NCI-H446 (cell line): ENCODE measurements around the gene SNX18.
A peak's percentile ranks its signal among the peaks of the same experiment; 100 is the strongest.
"Not testable (repeated sequence)": the region's sequence is repeated elsewhere in the genome, so short reads cannot be mapped to it uniquely, and the experiment has no call there.

Experiments used
- DNase-seq, 2 experiments: peaks; one replicate each; lab custom pipeline; 2025; lab: John Stamatoyannopoulos, UW

Gene SNX18, protein sequence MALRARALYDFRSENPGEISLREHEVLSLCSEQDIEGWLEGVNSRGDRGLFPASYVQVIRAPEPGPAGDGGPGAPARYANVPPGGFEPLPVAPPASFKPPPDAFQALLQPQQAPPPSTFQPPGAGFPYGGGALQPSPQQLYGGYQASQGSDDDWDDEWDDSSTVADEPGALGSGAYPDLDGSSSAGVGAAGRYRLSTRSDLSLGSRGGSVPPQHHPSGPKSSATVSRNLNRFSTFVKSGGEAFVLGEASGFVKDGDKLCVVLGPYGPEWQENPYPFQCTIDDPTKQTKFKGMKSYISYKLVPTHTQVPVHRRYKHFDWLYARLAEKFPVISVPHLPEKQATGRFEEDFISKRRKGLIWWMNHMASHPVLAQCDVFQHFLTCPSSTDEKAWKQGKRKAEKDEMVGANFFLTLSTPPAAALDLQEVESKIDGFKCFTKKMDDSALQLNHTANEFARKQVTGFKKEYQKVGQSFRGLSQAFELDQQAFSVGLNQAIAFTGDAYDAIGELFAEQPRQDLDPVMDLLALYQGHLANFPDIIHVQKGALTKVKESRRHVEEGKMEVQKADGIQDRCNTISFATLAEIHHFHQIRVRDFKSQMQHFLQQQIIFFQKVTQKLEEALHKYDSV

DNA sequence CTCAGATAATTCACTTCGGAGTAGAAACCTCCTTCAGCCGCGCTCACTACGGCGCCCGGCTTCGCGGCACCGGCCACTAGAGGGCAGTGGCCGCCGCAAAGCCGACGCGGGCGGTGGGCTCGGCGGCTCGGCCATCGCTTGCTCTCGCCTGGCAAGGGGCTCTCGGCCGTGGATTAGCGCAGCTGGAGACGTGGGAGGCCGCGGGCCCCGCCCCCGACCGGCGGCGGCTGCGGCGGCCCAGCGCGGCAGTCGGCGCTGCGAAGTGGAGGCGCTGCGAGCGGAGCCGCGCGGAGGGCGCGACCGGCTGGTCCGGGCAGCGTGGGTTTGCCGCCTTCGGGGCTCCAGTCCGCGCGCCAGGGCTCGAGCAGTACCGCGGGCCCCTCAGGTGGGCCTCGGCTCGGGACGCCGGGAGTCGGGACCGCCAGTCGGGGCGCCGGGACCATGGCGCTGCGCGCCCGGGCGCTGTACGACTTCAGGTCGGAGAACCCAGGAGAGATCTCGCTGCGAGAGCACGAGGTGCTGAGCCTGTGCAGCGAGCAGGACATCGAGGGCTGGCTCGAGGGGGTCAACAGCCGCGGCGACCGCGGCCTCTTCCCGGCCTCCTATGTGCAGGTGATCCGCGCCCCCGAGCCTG lies at the start of gene SNX18:
SNX18 (plus strand) TSS at position 248 of the 634 bp plus-strand sequence; CDS start at position 442, 194 bp downstream.
- DNase-seq, result peak; percentile 37 to 94

DNA sequence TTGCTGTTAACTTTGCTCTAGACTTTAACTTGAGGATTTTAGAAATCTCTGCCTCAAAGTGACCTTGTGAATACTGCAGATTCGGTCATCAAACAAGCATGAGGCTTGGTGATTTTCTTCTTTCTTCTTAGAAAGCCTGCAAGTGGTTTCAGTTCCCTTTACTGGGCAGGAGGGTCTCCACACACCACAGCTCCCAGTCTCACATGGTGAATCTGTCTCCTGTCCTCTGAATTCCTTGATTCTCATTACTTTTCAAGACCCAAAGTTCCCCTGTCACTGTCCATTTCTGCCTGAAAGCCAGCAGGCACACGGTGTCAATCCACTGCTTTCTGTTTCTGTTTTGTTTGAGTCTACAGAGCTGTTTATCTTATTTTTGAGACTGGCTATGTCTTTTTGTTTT lies 47.9 kb upstream of the SNX18 start:
- no peak for DNase-seq

DNA sequence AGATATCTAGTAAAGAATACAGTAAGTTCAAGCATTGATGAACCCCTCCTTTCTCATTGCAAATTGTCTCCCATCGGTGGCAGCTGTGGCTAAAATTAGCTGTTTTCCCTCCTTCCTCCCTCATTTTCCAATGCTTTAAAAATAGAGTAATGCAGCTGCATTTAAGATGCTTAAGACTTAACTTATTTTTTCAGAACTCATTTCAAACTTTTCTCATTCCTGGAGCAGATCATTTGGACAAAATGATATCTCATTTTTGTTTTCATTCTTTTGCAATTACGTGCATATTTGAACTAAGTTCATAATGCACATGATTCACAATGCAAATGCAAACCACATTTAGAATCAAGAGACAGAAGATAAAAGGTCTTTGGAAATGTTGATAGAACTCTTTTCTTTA lies 47.4 kb upstream of the SNX18 start:
- no peak for DNase-seq

DNA sequence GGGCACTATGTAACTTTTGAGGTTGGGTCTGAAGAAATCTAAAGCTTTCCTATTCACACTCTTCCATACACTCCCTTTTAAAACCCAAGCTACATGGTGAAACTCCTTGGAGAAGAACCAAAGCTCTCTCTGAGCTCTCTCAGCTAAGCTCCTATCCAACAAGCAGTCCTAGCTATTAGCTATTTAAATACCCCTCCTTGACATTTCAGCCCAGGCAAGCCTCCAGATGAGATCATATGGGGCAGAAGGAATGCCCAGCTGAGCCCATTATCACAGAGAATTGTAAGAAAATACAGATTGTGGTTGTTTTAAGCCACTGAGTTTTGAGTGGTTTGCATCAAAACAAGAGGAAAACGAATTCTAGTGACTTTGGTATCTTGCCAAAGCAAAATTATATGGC lies 46.9 kb upstream of the SNX18 start:
- peak in 1 of 2 experiments; percentile 38 for DNase-seq

DNA sequence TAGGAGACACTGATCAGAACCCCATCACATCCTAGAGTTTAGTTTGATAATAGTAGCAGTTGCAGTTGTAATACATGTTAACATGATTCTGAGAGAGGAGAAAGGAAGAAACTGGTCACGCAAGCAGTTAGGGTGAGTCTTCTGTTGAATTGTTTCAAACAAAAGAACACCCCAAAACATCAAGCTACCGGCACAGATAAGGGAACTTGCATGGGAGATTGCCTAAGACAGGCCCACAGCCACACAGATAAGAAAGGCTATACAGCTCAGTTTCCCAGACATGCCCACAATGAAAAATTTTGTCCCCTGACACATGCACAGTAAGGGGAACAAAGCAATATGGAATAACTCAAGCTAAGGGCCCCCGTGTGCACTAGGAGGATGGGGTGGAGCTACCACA lies 46.2 kb upstream of the SNX18 start:
- DNase-seq, result no peak

DNA sequence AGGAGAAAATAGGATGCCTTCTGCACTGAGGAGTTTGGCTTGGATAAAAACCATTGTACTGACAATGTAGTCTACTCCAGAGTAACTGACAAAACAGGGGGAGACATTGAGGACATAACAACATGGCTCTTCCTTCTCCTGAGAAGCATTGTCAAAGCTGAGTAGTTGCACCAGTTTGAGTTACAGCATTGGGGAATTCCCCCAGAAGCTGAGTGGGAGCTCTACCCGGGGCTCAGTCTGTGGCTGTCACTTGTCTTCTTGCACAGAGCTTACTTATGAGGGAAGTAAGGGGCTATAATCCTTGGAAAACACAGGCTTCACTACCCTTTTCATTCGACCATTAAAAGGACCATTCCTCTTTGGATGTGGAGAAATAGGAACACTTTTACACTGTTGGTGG lies 40.9 kb upstream of the SNX18 start:
- no peak for DNase-seq

DNA sequence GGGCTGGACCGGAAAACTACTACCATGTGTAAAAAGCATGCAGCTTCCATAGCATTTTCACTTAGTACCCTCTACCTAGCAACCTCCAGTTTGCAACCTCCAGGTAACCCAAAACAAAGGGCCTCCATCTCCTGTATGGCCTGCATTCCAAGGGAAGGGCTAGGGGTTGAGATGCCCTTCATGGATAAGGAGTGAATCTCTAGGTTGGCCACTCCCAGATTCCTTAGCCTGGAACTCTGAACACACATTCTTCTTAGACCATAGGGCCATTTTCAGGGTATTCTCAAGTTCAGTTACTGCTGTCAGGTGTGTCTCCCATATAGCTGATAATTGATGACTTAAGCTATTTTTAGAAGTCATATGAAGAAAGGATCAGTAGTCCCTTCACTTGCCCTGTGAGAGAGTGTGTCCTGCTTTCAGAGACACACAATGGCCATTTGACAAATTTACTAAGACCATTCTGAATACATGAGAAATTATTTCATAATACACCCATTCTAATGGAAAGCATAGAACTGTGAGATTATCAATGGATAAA lies 39.5 kb upstream of the SNX18 start:
- DNase-seq, result no peak

DNA sequence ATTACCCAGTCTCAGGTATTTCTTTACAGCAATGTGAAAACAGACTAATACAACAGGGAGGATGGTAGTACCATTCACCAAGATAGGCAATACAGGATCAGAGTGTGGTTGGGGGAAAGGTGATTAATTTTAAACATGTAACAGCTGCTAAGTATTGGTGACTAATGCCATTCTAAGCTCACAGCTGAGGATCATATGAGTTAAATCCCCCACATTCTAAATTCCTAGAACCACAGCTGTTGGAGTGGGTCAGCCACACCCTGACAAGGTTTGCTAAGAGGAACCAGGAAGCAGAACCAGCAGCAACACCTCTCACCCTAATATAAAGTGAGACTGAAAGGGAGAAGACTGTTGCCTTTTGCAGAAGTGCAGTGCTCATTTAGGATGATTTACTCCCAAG lies 37.3 kb upstream of the SNX18 start:
- no peak for DNase-seq

DNA sequence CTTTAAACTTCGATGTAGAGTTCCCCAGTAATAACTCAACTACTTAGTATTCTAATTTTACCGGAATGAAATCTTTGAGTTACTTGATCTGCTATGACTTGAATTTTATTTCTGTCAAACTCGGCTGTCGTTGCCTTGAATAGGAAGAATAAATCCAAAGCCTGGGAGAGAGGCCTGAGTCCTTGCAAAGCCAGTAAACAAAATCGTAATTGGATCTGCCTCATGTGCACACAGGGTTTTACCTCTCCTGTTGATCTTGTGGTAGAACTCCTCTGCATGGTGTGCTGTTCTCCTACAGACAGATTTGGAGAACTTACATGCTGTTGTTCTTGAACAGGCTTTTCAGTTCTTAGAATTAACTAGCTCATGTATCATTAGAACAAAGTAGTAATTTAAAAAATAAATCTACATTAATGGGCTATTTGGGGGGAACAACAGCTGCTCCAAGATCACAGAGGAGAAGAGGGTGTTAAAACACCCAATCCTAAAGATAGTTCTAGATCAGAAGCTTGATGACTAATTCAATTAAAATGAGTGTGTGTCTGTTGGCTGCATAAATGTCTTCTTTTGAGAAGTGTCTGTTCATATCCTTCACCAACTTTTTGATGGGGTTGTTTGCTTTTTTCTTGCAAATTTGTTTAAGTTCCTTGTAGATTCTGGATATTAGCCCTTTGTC lies 33.2 kb upstream of the SNX18 start:
- no peak for DNase-seq

DNA sequence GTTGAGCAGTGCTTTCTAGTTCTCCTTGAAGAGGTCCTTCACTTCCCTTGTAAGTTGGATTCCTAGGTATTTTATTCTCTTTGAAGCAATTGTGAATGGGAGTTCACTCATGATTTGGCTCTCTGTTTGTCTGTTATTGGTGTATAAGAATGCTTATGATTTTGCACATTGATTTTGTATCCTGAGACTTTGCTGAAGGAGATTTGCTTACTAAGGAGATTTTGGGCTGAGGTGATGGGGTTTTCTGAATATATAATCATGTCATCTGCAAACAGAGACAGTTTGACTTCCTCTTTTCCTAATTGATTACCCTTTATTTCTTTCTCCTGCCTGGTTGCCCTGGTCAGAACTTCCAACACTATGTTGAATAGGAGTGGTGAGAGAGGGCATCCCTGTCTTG lies 31.9 kb upstream of the SNX18 start:
- DNase-seq, result not testable (repeated sequence)

DNA sequence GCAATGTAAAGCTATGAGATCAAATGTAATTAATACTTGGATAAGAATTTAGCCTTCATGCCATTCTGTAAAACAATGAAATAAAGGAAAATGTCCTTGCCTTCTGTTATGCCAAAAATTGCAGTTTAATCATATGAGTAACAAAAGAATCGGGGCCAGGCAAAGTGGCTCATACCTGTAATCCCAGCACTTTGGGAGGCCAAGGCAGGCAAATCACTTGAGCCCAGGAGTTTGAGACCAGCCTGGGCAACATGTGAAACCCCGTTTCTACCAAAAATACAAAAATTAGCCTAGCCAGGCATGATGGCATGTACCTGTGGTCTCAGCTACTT lies 27.9 kb upstream of the SNX18 start:
- not testable (repeated sequence) for DNase-seq

DNA sequence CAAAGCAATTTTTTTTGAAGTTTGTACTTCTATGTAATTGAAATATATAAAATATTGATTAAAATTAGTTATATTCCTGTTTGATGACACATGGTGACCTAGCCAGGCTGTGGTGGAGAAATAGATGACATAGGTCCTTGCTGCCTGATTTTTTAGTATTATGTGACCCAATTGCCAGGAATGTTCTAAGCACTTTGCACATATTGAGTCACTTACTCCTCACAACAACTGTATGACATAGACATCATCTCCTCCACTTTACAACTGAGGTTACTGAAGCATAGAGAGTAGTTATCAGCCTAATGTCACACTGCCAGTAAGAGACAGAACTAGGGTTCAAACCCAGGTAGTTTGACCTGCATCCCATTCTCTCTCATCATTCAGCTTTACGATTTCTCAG lies 26.2 kb upstream of the SNX18 start:
- DNase-seq, result no peak

DNA sequence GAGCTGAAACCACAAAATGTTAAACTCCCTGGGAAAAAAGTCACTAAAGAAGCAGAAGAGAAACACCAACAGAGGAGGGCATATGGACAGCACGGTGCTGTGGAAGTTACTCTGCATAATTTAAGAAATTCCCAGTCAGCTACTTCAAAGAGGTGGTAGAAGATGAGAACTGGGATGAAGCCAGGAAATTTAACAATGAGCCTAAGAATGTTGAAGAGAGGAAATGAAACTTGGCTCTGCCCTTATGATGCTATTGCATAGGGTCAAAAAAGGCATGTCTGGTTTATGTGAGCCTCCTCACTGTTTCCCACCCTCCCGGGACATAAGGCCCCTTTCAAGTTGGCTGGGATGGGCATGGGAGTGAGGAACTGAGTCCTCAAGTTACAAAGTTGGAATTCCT lies 25.4 kb upstream of the SNX18 start:
- no peak for DNase-seq

DNA sequence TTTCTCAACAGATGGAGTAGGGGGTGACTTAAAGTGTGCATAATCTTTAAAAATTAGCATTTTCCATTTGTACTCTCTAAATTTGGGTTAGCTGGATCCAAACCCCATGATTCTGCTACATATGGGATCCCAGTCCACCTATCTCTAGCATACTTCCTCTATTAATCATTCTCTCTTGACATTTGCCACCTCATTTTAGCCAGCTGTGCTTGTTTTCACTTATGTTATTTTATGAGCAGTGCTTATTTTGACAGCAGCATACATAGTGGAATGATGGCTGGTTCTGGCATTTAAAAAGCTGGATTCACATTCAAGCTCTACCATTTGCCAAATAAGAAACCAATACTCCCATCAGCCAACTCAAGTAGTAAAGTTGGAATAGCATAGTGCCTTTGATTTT lies 22.5 kb upstream of the SNX18 start:
- no peak for DNase-seq

DNA sequence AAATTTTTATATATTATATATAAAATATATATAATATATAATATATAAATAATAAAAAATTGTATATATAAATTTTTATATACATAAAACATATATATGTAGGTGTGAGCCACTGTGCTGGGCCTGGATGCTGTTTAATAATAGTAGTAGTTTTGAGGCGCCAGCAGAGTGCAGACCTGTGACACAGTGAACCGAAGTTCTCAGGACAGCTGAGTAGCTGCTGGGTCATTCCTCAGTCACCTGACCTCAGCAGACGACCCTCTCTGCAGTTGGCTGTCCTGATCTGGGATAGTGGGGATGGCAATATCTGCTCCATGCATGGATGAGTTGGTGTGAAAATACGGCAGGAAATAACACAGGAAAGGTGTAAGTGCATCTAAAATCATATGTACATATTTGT lies 3.3 kb upstream of the SNX18 start:
- DNase-seq, result no peak

DNA sequence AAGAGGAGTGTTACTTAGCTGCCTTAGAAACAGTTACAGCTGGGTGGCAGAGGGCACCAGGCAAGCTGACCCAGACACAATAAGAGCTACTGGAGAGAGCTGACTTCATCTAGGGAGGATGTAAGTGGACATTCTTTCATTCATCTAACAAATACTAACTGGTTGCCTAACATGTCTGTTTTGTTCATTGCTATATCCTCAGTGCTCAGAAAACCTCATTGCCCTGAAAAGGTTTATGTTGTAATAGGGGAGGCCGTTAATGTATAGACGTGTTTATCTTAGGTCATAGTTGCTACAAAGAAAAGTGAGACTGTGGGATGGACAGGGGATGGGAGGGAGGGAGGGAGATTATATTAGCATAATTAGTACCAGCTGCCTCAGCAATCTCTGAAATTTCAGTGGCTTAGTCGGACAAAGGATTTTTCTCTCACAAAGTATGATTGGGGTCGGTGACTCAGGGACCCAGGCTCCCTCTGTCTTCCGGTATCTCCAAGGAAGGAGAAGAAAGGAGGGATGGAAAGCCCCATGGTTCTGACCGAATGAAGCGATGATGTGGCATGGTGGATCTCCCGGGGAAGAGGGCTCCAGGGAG lies 2.6 kb upstream of the SNX18 start:
- no peak for DNase-seq

DNA sequence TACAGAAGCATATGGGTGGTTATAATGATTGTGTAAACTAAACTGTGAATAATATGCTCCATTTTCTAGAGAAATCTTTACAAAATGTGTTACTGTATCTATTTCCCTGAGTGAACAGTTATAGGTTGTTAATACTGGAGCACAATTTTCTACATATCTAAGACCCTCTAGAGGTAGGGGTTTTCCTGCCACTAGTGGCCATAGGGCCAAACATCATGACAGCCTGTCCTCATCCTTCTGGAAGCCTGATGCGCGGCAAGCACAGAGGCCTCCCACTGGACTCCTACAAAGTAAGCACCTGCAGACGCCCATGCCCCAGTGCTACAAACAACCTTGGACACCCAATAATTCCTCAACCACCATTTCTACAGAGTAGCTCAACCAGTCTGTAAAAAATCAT lies 1.9 kb upstream of the SNX18 start:
- DNase-seq, result no peak

DNA sequence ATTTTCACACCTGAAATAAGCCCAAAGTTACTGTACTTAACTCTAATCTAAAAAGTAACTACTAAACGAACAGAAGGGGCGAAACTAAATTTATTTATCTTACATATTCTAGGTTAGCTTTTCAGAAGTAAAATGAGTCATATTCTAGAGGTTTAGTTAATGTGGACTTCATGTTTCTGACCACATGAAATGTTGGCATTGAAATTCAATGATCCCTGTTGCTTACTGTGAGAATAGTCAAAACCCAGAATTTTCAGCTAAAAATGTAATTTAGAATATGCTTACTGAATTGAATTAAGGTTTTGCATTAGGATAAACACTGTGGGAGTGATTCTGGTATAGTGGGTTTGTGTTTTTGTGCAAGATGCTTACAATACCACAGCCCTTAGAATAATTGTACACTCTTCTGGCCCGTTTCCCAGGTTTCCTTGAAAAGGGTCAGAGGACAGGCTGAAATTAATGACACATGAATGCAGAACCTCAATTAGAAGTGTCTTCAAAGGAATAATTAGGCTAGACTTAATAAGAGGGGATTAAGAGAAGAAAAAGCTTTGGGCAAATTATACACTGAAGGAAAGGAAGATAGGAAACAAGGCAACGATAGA lies 1.4 kb upstream of the SNX18 start:
- DNase-seq, result no peak

DNA sequence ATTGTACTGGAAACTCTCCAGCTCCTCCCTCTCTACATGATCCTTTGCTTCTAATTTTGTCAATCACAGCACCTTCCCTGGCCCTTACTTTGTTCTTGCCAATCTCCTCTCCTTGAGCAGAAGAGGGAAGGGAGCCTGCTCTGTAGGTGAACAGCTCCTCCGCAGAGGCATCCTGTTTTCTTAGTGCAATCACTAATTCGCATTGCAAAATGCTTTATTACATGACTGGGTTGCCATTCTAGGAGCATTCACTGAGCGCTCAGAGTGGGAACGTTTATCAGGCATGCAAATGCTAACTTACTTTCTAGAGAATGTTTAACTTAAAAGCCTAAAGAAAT lies 416 bp upstream of the SNX18 start:
- no peak for DNase-seq

DNA sequence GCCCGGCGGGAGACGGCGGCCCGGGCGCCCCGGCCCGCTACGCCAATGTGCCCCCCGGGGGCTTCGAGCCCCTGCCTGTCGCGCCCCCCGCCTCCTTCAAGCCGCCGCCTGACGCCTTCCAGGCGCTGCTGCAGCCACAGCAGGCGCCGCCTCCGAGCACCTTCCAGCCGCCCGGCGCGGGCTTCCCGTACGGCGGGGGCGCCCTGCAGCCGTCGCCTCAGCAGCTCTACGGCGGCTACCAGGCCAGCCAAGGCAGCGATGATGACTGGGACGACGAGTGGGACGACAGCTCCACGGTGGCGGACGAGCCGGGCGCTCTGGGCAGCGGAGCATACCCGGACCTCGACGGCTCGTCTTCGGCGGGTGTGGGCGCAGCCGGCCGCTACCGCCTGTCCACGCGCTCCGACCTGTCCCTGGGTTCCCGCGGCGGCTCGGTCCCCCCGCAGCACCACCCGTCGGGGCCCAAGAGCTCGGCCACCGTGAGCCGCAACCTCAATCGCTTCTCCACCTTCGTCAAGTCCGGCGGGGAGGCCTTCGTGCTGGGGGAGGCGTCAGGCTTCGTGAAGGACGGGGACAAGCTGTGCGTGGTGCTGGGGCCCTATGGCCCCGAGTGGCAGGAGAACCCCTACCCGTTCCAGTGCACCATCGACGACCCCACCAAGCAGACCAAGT lies 723 bp downstream of the SNX18 start:
- peak in 1 of 2 experiments; percentile 20 for DNase-seq

DNA sequence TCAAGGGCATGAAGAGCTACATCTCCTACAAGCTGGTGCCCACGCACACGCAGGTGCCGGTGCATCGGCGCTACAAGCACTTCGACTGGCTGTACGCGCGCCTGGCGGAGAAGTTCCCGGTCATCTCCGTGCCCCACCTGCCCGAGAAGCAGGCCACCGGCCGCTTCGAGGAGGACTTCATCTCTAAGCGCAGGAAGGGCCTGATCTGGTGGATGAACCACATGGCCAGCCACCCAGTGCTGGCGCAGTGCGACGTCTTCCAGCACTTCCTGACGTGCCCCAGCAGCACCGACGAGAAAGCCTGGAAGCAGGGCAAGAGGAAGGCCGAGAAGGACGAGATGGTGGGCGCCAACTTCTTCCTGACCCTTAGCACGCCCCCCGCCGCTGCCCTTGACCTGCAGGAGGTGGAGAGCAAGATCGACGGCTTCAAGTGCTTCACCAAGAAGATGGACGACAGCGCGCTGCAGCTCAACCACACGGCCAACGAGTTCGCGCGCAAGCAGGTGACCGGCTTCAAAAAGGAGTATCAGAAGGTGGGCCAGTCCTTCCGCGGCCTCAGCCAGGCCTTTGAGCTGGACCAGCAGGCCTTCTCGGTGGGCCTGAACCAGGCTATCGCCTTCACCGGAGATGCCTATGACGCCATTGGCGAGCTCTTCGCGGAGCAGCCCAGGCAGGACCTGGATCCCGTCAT lies 1.4 kb downstream of the SNX18 start:
- DNase-seq, result no peak
